Renal pelvis (tissue), 4 donors: Measurements from ENCODE around the gene GIPC3. TPM values are rescaled to one million over a fixed set of nuclear protein-coding genes. Genes with fewer than 3 reads are reported as not detected.
"Not testable (repeated sequence)": the region's sequence is repeated elsewhere in the genome, so short reads cannot be mapped to it uniquely, and the experiment has no call there.

Experiments
- DNase-seq: peaks from one replicate; pipeline ENCODE4 v3.0.0-alpha.2; 2013
- polyA plus RNA-seq, 3 donors: library from polyadenylated mRNA; unstranded; fragments of 120-200 nt; gene quantifications; one replicate each; pipeline ENCODE4 v1.2.1, GENCODE V29; 2013; ENCODE audit not compliant: insufficient read length in 3 of 3

The GIPC3 gene
- polyA plus RNA-seq, 3 donors = 3.1 to 4.0 (median 3.4) TPM

- no peak for DNase-seq
Observed at GRCh38 chr19:3617463-3617862, 32.2 kb downstream of the GIPC3 start.

GRCh38 chr19:3618144-3618810 is 33.0 kb downstream of the GIPC3 start:
- no peak for DNase-seq

- no peak for DNase-seq
Observed at GRCh38 chr19:3618811-3619630, 33.7 kb downstream of the GIPC3 start.

DNA sequence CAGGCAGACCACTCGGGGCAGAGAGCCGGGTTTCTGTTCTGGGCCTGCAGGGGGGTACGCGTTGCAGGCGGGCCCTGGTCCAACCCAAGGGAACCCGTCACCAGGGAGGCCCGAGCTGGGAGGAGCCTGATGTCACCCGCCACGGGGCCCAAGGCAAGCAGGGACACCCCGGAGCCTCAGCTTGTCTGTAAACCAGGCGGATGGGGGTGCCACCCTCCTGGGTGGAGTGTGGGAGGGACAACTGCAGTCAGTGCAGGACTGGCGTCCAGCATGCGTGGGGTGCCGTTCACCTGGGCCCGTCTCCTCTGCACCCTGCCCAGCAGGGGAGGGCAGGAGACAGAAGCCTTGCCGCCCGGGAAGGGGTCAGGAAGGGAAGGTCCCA is 34.3 kb downstream of the GIPC3 start:
- no peak for DNase-seq

GRCh38 chr19:3620145-3620816 is 35.0 kb downstream of the GIPC3 start:
- DNase-seq = no peak

GRCh38 chr19:3620817-3621547 is 35.7 kb downstream of the GIPC3 start:
- DNase-seq = no peak

- no peak for DNase-seq
Observed at GRCh38 chr19:3621689-3622088, 36.4 kb downstream of the GIPC3 start.

DNA sequence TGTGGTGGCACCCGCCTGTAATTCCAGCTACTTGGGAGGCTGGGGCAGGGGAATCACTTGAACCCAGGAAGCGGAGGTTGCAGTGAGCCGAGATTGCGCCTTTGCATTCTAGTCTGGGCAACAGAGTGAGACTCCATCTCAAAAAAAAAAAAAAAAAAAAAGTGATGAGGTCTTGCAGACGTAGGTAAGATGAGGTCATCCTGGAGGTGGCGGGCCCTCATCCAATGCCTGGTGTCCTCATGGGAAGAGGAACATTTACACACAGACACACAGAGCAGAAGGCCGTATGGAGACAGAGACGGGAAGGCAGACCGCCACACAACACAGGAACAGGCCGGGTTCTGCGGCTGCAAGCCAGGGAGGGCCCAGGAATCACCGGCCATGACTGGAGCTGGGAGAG is 36.9 kb downstream of the GIPC3 start:
- no peak for DNase-seq

- no peak for DNase-seq
Observed at GRCh38 chr19:3623716-3624115, 38.4 kb downstream of the GIPC3 start.

GRCh38 chr19:3625996-3626472 is 40.8 kb downstream of the GIPC3 start:
- DNase-seq = no peak

DNA sequence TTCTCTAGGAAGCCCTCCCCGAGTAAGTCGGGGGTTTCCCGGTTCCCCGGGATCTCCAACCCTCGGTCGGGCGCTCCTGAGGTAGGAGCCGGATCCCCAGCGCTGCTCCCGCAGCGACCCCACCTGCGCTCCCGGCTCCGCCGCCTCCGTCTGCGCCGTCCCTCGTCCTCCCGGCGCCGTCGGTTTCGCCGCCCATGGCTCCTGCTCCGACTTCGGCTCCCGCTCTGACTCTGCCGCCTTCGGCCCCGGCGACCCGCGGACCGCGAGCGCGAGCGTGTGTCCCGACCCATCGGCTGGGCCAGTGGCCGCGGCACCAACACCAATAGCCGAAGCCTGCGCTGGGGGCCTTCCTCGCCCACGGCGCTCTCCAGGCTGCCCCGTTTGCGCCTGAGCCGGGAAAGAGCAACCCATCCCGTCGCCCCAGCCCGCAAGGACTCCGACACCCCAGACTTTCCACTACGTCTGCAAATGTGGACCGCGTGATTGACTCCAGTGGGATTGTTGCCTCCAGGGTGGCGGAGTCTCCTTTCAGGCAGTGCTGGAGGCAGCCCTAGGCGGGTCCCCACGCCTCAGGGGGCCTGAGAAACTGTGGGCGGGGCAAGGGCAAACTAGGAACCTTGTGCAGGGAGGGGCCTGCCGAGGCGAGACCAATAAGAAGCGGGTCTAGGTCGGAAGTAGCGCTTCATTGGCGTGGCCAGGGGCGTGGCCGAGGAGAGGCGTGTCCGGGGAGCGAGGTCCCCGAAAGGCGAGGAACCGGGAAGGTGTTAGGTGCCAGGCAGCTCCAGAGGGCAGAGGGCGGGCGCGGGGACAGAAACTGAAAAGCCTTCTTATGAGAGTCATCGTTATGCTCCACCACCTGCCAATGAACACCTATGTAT is 41.4 kb downstream of the GIPC3 start, which contains the start of gene CACTIN:
CACTIN (minus strand) TSS at position 318 of the 878 bp plus-strand sequence; CDS start at position 290, 28 bp downstream.
- DNase-seq = peak; percentile 98

DNA sequence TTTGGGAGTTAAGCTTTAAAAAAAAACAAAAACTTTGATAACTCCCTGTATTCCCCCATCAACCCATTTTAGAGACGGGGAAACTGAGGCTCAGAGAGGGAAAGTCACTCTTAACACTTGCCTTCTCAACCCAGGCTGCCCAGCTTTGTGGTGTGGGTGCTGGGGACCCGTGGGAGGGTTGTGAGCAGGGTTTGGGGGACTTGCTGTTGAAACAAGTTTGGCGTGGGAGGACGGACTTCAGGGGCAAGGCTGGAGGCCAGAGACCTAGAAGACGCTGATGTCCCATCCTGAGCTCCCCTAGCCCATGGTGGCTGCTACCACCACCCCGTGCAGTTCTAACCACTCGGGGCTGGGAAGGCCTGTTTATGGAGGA is 42.1 kb downstream of the GIPC3 start:
- no peak for DNase-seq

GRCh38 chr19:3628766-3629165 is 43.5 kb downstream of the GIPC3 start:
- DNase-seq = not testable (repeated sequence)

DNA sequence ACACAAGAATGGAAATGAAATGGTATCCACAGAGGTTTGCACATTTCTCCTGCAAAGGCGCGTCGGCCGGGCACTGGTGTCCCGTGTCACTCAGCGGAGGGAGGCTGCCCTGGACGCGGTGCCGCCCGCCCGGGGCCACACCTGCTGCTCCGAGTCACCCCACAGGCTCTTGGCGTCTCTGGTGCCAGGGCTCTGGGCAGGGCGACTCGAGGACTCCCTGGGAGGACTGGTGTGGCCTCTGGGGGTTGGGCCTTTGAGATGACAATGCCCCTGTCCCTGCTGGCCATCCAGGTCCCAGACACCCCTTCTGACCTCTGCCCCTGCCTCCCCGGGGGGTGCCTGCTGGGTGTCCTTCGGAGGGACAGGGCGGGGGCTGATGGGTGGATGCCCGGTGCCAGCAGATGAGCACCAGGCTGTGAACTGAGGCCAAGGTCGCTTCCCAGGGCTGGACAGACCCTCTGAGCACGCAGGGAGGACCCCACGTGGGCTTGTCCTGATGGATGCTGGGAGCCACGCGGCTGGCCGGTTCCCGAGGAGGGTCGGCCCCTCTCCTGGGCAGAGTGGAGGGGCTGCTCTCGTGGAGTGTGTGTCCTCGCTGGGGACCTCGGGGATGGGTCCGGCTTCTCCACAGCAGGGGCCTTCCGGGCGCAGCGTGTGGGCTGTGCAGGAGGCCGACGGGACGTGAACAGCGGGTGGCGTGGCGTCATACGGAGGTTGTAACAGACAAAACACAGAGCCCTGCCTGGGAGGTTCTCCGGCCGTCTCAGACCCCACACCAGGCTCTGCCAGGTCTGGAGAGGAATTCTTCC is 46.0 kb downstream of the GIPC3 start:
- DNase-seq = no peak

- DNase-seq = no peak
Observed at GRCh38 chr19:3632098-3632497, 46.8 kb downstream of the GIPC3 start.

DNA sequence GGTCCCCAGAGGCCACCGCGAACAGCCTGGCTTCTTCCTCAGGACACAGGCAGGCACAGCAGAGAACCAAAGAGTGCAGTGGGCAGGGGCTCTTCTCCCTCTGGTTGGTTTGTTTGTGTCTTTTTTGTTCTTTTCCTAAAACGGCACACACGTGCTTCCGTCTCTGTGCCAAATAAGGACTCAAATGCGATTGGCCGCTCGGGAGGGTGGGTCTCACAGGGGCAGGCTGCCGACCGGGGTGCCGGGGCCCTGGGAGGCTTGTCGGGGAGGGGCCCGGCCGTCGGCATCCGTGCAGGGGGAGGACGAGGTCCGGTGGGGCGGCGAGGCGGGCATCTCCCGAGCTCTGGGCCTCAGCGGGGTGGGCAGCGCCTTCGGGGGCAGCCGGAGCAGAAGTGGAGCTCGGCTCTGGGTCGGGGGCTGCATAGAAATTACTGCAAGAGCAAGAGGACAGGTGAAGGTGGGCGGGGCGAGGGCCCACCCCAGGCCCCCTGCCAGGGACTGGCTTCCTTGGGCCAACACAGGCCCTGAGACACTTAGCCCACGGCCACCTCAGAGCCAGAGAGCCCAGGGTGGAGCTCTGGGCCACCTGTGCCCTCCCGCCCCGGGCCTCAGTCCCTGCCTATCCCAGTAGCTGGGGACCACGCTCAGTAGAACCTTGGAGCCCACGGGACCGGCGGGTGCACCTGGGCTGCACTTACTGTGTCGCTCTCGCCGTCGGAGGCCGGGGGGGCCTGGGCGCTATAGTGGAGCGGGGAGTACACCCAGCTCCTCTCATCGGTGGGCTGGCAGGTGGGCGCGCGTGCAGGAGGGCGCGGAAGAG is 47.7 kb downstream of the GIPC3 start:
- no peak for DNase-seq

GRCh38 chr19:3633559-3633988 is 48.3 kb downstream of the GIPC3 start:
- no peak for DNase-seq

DNA sequence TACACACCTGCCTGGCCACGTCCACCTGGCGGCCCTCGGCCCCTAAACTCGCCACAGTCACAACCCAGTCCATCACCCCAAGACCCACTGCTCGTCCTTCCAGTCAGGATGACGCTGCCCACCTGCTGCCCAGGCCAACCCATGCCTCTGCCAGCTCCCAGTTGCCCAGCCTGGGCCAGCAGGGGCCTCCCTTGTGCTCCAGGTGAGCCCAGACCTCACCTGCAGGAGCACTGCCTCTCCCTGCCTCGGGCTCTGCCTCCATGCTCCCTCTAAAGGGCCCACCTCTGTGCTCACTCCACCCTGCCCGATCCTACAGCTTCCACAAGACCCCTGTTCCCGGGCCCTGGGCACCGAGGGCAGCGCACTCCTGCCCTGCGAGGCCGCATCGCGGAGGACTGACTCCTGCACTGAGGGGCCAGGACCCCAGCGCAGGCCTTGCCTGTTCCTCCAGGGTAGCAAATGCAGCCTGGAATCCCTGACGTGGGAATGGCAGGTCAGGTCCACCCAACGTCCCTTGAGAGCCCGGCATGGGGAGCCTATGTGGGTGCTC is 49.3 kb downstream of the GIPC3 start:
- DNase-seq = no peak

DNA sequence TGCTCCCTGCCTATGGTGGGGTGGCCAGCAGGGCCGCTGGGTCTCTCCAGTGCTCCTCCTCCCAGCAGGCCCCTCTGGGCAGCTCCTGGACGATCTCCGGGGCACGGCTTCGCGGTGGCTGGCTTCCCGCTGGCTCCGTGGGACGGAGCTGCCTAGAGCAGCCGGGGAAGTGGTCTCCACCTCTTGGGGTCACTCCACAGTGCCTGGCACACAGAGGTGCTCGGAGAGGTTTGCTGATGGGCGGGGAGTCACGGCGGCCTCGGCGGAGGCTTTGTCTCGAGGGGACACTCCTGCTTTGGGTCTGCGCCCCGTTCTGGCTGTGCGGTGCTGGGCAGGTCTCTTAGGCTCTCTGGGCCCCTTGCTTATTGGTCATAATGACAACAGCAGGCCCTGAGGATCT is 51.2 kb downstream of the GIPC3 start:
- no peak for DNase-seq
